Progenitor cell of endocrine pancreas (in vitro differentiated cells): Measurements from ENCODE around the gene C1GALT1C1L. TPM values are rescaled to one million over a fixed set of nuclear protein-coding genes. Genes with fewer than 3 reads are reported as not detected.

ENCODE experiments used
- DNase-seq: peaks from one replicate; pipeline ENCODE4 v3.0.0; 2021; ENCODE audit warnings: low spot score; ENCODE audit not compliant: unreplicated experiment
- H3K27ac Mint-ChIP-seq: 2 replicates; pipeline ENCODE4 v1.8.0; 2021; ENCODE audit warnings: mild to moderate bottlenecking, moderate library complexity, mixed read lengths
- H3K27me3 Mint-ChIP-seq: 2 replicates; pipeline ENCODE4 v1.8.0; 2021; ENCODE audit warnings: mixed read lengths
- H3K36me3 Mint-ChIP-seq: 2 replicates; pipeline ENCODE4 v1.8.0; 2022; ENCODE audit warnings: mixed read lengths; ENCODE audit not compliant: insufficient read depth
- H3K4me1 Mint-ChIP-seq: 2 replicates; pipeline ENCODE4 v1.8.0; 2021; ENCODE audit warnings: low read depth, mixed read lengths
- H3K4me3 Mint-ChIP-seq: 2 replicates; pipeline ENCODE4 v1.8.0; 2021; ENCODE audit warnings: low read depth, mild to moderate bottlenecking, moderate library complexity, mixed read lengths
- H3K9me3 Mint-ChIP-seq: 2 replicates; pipeline ENCODE4 v1.8.0; 2021; ENCODE audit warnings: low read depth, mixed read lengths
- total RNA-seq: library from RNA; stranded (reverse); gene quantifications from 2 replicates; pipeline ENCODE4 v1.2.1, GENCODE V29; 2021
- TF ChIP-seq, protein P1 (sequence below): fragments of 200-600 bp; sonication (generic); IDR thresholded peaks from one replicate; pipeline ENCODE4 v1.5.0; 2021; ENCODE audit warnings: antibody characterized with exemption, mild to moderate bottlenecking; ENCODE audit not compliant: unreplicated experiment

Gene C1GALT1C1L
- total RNA-seq, 1 donor from 2014 or later = 0.57 TPM

DNA sequence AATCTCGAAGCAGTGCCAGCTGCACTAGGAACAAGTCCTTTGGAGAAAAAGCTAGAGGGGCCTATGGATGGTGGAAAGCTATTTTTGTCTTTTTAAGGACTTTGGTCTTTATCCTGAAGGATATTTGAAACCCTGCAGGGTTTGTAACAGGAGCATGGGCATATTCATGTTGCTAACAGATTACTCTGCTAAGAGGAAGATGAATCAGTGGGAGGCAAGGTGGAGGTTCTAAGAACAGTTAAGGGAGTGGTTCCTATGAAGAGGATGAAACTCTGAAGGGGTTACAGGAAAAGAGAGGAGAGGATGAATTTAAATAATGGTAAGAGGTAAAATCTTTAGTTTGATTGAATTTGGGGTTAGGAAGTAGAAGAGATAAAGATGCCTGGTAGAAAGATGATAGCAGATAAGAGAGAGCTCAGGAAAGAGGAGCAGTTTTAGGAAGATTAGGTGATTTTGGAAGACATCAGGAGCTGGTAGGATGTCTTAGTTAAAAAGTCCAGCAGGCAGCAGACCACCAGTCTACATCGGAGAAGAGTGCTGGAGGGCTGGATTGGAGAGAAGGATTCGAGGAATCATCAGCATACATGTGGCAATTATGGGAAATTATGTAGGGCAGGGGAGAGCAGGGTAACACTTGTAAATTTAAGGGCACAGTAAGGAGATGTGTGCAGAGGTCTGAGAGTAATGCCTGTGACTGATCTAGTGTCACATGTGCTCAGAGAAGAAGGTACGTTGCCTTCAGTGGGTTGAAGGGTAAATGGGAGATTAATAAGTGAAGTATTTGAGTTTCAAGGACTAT, 39.3 kb upstream of the C1GALT1C1L start:
- no peak for DNase-seq
- no peaks in the 10 kb centered on the region for H3K9me3 Mint-ChIP-seq
- no peak overlapping the region for H3K27ac Mint-ChIP-seq
- no peak overlapping the region for H3K4me3 Mint-ChIP-seq
- TF ChIP-seq, protein P1, sequence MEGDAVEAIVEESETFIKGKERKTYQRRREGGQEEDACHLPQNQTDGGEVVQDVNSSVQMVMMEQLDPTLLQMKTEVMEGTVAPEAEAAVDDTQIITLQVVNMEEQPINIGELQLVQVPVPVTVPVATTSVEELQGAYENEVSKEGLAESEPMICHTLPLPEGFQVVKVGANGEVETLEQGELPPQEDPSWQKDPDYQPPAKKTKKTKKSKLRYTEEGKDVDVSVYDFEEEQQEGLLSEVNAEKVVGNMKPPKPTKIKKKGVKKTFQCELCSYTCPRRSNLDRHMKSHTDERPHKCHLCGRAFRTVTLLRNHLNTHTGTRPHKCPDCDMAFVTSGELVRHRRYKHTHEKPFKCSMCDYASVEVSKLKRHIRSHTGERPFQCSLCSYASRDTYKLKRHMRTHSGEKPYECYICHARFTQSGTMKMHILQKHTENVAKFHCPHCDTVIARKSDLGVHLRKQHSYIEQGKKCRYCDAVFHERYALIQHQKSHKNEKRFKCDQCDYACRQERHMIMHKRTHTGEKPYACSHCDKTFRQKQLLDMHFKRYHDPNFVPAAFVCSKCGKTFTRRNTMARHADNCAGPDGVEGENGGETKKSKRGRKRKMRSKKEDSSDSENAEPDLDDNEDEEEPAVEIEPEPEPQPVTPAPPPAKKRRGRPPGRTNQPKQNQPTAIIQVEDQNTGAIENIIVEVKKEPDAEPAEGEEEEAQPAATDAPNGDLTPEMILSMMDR = no peak
- H3K27me3 Mint-ChIP-seq = peaks cover 3% of the 10 kb centered on the region
- H3K4me1 Mint-ChIP-seq = peaks cover 15% of the 10 kb centered on the region
- H3K36me3 Mint-ChIP-seq = peaks cover 3% of the 10 kb centered on the region

DNA sequence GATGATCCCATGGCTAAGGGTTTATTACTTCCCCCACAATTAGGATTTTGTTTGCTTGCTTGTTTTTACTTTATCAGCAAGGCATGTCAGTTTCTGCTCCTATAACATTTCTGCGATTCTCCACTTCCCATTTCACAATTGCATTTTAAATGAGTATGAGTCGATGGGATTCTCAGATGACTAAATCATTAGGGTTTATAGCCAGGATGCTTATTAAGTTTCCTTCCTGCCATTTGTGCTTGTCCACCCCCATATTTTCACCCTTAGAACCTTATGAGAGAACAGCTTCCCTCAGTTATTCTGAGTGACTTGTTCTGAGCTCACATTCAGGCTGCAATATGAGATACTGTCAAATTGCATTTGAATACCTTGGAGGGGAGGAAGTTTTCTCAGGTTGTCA, 37.9 kb upstream of the C1GALT1C1L start:
- TF ChIP-seq, protein P1 = no peak
- peaks cover 3% of the 10 kb centered on the region for H3K27me3 Mint-ChIP-seq
- DNase-seq = no peak
- peaks cover 3% of the 10 kb centered on the region for H3K36me3 Mint-ChIP-seq
- H3K4me1 Mint-ChIP-seq = peaks cover 15% of the 10 kb centered on the region
- H3K9me3 Mint-ChIP-seq = no peaks in the 10 kb centered on the region
- H3K27ac Mint-ChIP-seq = no peak overlapping the region
- H3K4me3 Mint-ChIP-seq = no peak overlapping the region

GRCh38 chr2:43710866-43711265, 34.6 kb upstream of the C1GALT1C1L start:
- H3K27ac Mint-ChIP-seq = no peak overlapping the region

DNA sequence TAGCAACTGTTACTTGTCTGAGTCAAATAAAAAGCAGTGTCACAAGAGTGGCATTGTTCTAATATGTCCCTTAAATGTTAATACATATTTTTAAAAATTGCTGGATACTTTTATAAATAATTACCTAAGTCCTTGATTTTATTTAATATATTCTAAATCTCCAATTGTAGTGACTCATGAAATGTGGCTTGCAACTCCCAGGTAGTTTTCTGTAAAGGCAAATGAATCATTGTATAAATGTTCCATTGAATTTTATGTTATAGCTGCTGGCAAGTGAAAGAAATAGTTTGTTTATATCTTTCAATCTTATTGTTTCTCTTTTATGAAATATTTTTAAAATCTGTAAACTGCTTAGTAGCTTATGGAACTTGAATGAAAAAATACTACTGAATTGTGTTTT, 32.7 kb upstream of the C1GALT1C1L start:
- Mint-ChIP-seq H3K4me3 (no peak overlapping the region), H3K4me1 (peaks cover 13% of the 10 kb centered on the region), H3K9me3 (no peaks in the 10 kb centered on the region), H3K36me3 (peaks cover 1% of the 10 kb centered on the region), H3K27ac (no peak overlapping the region), H3K27me3 (no peaks in the 10 kb centered on the region)
- DNase-seq = no peak
- TF ChIP-seq, protein P1 = no peak

More at GRCh38 chr2:43710866-43711265, 34.6 kb upstream of the C1GALT1C1L start:
- Mint-ChIP-seq H3K4me1 (peaks cover 15% of the 10 kb centered on the region), H3K27me3 (peaks cover 3% of the 10 kb centered on the region), H3K36me3 (peaks cover 1% of the 10 kb centered on the region), H3K9me3 (no peaks in the 10 kb centered on the region), H3K4me3 (no peak overlapping the region)
- no peak for DNase-seq
- TF ChIP-seq, protein P1 = no peak

DNA sequence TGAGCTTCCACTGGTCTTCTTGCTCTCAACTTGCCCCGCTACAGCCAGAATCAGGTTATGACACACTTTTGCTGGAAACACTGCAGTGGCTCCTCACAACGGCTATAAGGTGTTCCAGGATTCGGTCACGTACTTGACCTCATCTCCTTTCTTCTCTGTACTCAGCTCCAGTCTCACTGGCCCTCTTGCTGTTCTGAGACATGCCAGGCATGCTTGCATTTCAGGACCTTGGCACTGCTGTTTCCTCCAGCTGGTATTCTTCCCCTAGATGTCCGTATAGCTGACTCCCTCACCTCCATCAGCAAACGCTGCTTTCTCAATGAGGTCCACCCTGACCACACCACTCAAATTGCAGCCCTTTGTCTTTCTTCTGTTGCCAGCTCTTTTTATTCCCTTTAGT, 31.9 kb upstream of the C1GALT1C1L start:
- Mint-ChIP-seq H3K27ac (no peak overlapping the region), H3K4me1 (peaks cover 12% of the 10 kb centered on the region), H3K4me3 (no peak overlapping the region), H3K9me3 (no peaks in the 10 kb centered on the region), H3K27me3 (no peaks in the 10 kb centered on the region), H3K36me3 (peaks cover 1% of the 10 kb centered on the region)
- TF ChIP-seq, protein P1 = no peak
- DNase-seq = no peak
